Measurements from ENCODE around the gene OLFML1. TPM values are rescaled to one million over a fixed set of nuclear protein-coding genes. Genes with fewer than 3 reads are reported as not detected.

The OLFML1 gene
- not detected in 2 replicates for total RNA-seq

GRCh38 chr11:7485186-7486097 lies at the start of gene OLFML1:
OLFML1 (plus strand) TSS chr11:7485506; CDS start chr11:7485876, 370 bp downstream.
- DNase-seq (ENCODE audit: low read depth, low spot score): no peak

GRCh38 chr11:7436146-7436545 lies 49.2 kb upstream of the OLFML1 start:
- DNase-seq (ENCODE audit: low read depth, low spot score): no peak

DNA sequence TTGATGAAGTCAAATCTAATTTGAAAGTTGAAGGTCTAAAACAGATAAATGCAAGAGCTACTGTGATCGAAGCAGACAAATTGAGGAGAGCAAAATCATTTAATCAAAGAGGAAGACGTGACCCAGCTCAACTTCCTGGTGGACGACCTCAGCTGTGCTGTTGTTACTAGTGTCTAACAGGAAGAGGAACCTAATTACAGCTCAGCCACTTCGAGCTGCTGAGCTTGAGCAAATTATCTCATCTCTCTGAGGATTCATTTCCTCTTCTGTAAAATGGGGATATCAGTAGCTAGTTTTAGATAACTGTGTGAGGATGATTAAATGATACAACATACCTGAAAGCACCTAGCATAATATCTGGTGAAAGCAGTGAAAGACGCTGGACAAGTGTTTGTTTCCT lies 48.6 kb upstream of the OLFML1 start:
- no peak for DNase-seq (ENCODE audit: low read depth, low spot score)

DNA sequence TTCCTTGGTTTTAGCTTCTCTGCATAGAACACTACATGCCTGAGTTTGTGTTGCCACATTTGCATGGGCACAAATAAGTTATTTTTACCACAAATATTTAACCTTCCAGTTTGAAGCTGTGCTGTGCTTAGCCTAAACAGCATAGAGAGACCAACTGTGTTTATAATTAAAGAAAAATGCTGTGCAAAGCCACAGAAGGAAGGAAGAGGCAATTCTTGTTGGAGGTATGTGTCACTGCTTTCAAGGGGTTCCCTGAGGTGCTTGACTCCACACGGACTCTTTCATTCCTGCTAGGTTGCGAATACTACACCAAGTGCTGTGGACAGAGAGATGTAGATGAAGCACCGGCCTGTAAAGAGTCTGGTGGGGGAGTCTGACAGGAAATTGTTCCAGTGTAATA lies 47.6 kb upstream of the OLFML1 start:
- no peak for DNase-seq (ENCODE audit: low read depth, low spot score)

GRCh38 chr11:7439746-7440320 lies 45.5 kb upstream of the OLFML1 start:
- DNase-seq (ENCODE audit: low read depth, low spot score): no peak

DNA sequence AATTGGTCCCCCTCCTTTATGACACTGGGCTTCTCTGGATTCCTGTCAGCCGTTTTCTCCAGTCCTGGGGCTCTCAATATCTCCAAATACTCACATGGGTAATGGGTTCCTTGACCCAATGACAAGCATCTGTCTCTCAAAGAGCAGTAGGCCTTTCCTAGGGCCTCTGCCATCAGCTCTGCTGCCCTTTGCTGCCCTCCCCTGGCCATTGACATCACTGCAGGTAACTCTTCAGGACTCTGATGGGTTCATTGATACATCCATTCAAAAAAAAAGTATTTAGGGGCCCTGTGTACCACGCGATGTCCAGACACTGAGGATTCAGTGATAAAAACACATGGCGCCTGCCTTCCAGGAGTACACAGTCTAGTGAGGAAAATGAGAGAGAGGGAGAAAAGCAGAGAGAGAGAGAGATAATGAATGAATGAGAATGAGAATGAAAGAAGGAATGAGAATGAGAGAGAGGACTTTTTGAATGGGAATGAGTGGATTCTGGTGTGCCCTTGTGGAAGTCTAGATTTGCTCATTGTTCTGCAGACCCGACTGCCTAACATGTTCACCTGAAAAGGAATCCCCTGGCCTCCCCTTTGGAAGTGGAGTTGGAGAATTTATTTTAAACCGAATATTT lies 42.6 kb upstream of the OLFML1 start:
- no peak for DNase-seq (ENCODE audit: low read depth, low spot score)

DNA sequence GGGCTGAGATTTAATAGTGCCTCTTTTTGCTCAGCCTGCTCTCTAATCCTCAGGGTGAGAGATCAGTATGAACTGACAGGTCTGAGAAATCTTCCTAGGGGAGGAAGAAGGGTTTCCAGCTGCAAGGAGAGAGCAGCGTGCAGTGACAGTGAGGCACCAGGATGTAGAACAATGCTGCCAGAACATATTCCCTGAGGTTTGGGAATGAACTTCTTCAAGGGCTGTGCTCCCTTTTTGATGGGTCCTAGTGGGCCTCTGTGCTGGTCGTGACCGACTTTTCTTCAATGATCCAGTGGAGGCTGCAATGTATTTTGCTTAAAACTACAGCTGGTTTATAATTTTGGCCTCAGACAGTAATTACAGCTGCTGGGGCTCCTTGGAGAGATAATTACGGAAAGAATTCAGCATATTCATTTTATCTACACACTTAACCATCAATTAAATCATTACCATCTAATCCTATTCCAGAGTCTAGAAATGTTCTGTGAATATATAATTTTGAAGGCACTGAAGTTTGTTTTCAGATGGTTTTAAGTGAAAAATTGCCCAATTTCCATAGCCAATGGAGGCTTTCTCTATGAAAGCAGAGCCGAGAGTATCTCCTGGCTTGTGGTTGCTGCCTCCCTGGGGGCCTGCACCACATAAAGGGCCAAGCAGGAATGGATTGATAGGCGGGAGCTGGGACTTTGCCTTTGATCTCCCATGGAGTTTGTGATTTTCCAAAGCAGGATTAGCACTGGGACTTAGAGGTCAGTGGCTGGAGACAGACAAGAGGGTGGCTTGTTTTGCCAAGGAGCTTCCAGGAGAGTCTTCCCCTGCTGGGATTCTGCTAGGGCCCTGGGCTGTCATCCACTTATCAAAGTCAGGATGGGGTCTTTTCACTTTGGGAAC lies 41.0 kb upstream of the OLFML1 start:
- no peak for DNase-seq (ENCODE audit: low read depth, low spot score)

DNA sequence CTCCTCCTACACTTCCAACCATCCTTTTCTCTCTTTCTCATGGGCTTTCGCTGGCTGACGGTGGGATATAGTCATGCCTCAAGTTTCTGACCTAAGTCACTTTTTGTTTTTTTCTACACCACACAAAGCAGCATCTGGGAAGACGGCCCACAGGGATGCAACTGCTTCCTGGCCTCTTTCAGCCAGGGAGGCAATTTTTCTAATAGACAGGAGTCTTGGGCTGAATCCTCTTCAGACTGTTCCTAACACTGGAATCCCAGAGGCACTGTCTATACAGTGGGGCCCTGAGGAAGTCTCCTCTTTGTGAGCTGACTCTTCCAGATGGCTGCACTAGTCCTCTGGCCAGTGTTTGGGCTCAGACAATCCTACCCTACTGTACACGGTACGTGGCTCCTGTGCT lies 39.7 kb upstream of the OLFML1 start:
- no peak for DNase-seq (ENCODE audit: low read depth, low spot score)

- no peak for DNase-seq (ENCODE audit: low read depth, low spot score)
Measured at GRCh38 chr11:7448201-7448600, 37.1 kb upstream of the OLFML1 start.

DNA sequence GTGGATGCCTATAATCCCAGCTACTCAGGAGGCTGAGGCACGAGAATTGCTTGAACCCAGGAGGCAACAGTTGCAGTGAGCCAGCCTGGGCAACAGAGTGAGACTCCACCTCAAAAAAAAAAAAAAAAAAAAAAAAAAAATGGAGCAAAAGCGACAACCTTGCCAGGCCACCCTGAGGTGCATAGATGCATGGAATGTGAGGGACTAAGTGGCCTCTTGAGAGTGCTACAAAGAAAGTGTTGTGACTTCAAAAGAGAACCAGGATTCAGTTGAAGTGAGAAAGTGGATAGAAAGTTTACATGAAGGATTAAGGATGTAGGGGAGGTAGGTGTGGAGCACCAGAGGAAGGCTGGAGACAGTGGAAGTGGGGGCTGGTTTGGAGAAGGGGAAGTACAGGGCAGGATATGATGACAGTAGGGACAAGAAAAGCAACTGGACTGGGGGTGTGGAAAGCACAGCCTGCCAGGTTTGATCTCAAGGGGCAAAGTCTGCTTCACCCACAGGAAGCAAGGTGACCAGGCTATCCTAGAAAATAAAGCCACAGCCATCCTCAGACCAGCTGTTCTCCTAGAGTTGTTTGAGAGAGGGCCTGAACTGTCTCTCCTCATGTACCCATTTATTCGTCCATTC lies 36.0 kb upstream of the OLFML1 start:
- DNase-seq (ENCODE audit: low read depth, low spot score): no peak

DNA sequence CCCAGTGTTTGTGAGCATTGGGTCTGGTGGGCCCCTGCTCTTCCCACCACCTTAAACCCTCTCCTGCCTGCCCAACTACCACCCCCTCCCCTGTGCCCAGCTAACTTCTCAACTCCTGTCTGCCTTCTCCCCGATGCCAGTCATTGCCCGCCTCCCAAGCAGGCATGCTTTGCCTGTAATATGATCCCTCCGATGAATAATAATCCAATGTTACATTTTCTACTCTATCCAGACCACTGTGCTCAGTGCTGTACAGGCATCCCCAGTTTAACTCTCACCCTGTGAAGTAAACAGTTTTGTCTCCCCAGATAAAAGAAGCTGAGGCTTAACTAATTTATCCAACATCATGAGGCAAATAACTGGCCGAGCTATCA lies 35.5 kb upstream of the OLFML1 start:
- DNase-seq (ENCODE audit: low read depth, low spot score): no peak

DNA sequence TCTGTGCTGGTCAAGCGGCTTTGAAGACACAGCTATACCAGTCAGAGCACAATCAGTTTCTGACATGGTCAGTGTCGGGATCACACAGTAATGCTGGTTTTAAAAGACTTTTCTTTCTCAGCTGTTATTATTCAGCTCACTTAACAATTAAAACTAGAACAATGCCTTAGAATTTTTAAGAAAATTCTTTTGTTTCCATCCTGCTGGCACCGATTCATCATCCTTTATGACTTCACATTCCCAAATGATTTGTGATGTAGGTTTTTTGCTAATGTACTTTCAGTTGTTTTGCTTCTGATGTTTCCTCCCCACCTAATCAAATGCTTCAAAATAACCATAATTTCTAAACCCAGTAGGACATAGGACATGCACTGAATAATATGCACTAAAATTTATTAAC lies 34.5 kb upstream of the OLFML1 start:
- DNase-seq (ENCODE audit: low read depth, low spot score): no peak

- no peak for DNase-seq (ENCODE audit: low read depth, low spot score)
Measured at GRCh38 chr11:7451520-7451919, 33.8 kb upstream of the OLFML1 start.

DNA sequence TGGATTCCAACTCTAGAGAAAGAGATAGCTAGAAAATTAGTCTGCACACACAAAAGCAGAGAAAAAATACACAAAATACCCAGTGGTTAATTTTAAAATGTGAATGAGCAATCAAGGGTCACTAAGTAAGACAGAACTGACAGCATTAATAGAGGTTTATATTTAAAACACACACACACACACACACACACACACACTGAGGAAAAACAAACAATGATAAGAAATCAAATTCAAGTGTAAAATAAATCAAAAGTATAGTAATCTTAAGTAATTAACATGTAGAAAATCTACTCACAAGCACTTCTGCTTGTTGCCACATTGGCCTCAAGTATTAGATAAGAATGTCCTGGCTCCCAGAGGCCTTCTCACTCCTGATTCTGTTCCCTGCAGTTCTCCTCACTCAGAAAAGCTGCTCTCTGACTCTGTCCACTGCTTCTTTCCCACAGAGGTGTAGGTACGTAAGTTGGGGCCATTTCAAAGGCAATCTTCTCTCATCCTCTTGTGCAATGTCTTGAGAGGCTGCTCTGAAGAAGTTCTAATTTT lies 33.3 kb upstream of the OLFML1 start:
- no peak for DNase-seq (ENCODE audit: low read depth, low spot score)

GRCh38 chr11:7454854-7455253 lies 30.5 kb upstream of the OLFML1 start:
- no peak for DNase-seq (ENCODE audit: low read depth, low spot score)

DNA sequence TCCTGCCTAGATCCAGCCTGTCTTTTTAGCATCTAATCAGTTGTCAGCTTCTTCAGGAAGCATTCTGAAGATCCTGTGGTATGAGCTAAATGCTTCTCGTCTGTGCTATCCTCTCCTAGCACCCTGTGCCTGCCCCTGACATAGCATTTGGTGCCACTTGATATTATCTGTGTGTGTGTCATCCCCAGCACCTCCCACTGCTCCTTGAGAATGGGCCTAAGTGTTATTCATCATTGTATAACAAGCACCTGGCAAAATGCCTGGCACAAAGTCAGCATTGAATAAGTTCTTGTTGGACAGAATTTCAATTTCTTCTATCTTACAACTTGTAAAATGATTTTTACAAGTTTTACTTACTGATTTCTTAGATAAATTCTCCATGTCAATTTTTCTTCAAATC lies 28.1 kb upstream of the OLFML1 start:
- DNase-seq (ENCODE audit: low read depth, low spot score): no peak

GRCh38 chr11:7462706-7463105 lies 22.6 kb upstream of the OLFML1 start:
- no peak for DNase-seq (ENCODE audit: low read depth, low spot score)

DNA sequence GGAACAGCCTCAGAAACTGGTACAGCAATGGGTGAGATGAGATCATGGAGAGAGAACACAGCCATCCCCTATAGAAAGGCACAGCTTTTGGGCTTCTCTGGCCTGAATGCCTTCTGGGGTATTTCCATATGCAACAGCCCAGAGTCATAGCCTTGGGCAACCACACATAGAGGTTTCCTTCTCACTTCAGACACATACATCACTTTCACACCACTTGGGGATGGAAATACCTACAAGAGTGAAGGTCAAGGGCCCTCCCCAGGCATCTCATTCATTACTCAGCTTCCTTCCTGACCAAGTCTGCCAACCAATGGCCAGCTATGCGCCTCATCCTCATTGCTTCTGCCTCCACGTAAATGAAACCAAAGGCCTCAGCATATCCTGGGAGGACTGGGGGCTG lies 17.7 kb upstream of the OLFML1 start:
- DNase-seq (ENCODE audit: low read depth, low spot score): no peak

GRCh38 chr11:7469351-7469865 lies 15.9 kb upstream of the OLFML1 start:
- DNase-seq (ENCODE audit: low read depth, low spot score): no peak

- DNase-seq (ENCODE audit: low read depth, low spot score): no peak
Measured at GRCh38 chr11:7471071-7471470, 14.2 kb upstream of the OLFML1 start.

- DNase-seq (ENCODE audit: low read depth, low spot score): no peak
Measured at GRCh38 chr11:7473717-7474116, 11.6 kb upstream of the OLFML1 start.
